MM.1S (cell line): ENCODE data around the gene LCP2.

Experiments
- EZH2 ChIP-seq: fragments of 300-600 bp; sonication (generic); optimal IDR thresholded peaks from 2 replicates; pipeline ENCODE3; 2017; ENCODE audit warnings: low read depth, mild to moderate bottlenecking, antibody characterized with exemption, low read length, mixed read lengths
- TF ChIP-seq, protein P1 (sequence below): fragments of 300-600 bp; sonication (generic); IDR thresholded peaks from 2 replicates; pipeline ENCODE4 v1.5.1; 2016; ENCODE audit warnings: antibody characterized with exemption, low read length, mixed read lengths

- TF ChIP-seq EZH2, result no peak
- TF ChIP-seq, protein P1, sequence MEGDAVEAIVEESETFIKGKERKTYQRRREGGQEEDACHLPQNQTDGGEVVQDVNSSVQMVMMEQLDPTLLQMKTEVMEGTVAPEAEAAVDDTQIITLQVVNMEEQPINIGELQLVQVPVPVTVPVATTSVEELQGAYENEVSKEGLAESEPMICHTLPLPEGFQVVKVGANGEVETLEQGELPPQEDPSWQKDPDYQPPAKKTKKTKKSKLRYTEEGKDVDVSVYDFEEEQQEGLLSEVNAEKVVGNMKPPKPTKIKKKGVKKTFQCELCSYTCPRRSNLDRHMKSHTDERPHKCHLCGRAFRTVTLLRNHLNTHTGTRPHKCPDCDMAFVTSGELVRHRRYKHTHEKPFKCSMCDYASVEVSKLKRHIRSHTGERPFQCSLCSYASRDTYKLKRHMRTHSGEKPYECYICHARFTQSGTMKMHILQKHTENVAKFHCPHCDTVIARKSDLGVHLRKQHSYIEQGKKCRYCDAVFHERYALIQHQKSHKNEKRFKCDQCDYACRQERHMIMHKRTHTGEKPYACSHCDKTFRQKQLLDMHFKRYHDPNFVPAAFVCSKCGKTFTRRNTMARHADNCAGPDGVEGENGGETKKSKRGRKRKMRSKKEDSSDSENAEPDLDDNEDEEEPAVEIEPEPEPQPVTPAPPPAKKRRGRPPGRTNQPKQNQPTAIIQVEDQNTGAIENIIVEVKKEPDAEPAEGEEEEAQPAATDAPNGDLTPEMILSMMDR, result no peak
These were observed 10.0 kb downstream of the LCP2 start for GRCh38 chr5:170287532-170287931.
